ENCODE results near the gene NRG3. TPM values are rescaled to one million over a fixed set of nuclear protein-coding genes. Genes with fewer than 3 reads are reported as not detected.
"Not testable (repeated sequence)": the region's sequence is repeated elsewhere in the genome, so short reads cannot be mapped to it uniquely, and the experiment has no call there.

Gene NRG3
- total RNA-seq, 2 donors from 2014 or later, result 0.93 to 1.5 TPM

DNA sequence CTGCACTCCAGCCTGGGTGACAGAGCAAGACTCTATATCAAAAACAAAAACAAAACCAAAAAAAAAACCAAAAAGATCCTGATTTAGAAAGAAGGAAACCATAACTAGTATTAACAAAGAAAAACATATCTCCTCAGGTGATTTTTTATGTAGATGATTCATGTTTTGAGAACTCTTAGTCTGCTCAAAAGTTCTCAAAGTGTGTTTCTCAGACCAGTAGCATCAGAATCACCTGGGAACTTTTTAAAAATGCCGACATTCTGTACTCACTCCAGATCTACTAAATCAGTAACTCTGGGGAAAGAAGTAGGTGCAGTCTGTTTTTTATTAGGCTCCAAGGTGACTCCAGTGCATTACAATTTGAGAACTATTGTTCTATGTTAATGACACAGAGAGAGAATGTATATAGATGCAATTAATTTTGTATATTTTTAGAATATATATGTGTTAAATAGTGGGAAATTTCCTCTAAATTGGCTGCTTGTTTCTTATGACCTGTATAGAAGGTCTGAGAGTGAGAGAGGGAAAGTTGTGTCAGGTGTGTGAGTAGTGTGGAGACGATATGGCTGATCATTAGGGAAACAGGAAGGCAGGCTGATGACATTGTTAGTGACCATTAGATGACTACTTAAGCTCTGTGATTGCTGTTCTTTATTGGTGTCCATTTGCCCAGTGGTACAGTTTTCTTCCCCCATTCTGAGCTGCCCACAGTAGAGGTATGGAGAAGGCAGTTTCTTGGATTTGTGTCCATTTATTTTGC is 1075.0 kb downstream of the NRG3 start:
- intact Hi-C loops (cut with DNase I), result no loop called here
- DNase-seq (ENCODE audit: low spot score), result no peak

DNA sequence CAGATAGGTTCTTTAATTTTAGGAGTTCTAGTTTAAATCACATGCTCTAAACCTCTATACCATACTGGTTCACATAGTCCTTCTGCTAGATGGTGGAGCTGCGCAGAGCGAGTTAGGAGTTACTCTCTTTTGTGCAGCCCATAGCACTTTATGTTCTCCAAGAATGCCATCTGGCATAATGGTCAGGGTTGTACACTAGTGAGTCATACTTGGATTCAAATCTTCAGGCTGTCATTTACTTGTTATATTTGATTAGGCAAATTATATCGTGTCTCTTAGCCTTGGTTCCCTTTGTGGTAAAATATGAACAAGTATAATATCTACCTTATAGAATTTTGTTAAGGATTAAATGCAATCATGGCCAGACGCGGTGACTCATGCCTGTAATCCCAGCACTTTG is 1078.3 kb downstream of the NRG3 start:
- intact Hi-C loops (cut with DNase I), result no loop called here
- no peak for DNase-seq (ENCODE audit: low spot score)

DNA sequence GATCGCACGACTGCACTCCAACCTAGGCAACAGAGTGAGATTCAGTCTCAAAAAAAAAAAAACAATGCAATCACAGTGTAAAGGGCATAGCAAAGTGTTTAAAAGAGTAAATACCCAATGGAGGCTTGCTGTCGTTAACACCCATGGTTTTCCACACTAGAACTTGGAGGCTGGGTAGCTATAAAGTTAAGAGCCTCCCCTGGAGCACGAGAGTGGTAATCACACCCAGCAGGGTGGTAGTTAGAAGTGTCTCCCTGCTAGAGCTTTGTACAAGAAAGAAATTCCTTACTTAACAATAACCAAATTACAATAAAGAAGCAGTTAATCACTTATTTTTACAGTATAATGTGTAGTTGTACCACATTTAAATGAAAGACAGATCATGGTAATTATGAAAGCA is 1078.9 kb downstream of the NRG3 start:
- no peak for DNase-seq (ENCODE audit: low spot score)
- intact Hi-C loops (cut with DNase I), result no loop called here

DNA sequence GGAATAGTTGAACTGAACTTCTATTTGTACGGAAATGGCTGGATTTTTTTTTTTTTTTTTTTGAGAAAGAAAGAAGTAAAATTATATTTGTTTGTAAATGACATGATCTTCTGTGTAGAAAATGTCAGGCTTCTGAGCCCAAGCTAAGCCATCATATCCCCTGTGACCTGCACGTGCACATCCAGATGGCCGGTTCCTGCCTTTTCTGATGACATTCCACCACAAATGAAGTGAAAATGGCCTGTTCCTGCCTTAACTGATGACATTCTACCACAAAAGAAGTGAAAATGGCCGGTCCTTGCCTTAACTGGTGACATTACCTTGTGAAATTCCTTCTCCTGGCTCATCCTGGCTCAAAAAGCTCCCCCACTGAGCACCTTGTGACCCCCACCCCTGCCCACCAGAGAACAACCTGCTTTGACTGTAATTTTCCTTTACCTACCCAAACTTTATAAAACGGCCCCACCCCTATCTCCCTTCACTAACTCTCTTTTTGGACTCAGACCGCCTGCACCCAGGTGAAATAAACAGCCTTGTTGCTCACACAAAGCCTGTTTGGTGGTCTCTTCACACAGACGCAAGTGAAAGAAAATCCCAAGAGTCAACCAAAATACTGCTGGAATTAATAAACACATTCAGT is 1085.5 kb downstream of the NRG3 start:
- intact Hi-C loops (cut with DNase I); DNase-seq (ENCODE audit: low spot score): not testable (repeated sequence)

DNA sequence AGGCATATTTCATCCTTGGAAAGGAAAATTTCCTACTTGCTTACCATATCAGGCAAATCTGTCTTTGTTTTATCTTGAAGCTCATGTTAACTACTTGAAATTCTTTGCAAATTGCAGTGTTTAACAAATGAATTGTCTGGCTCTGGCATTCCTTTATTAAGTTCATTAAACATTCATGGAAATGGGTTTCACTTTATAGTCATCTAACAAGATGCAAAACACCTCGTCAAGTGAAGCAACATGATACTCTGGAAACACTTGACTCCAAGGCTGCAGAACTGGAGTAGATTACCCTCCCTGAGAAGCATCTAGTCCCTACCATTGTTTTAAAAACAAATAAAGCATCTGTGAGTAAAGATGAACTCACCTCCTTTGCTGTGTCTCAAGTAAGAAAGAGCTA is 1086.9 kb downstream of the NRG3 start:
- intact Hi-C loops (cut with DNase I), result no loop called here
- no peak for DNase-seq (ENCODE audit: low spot score)

DNA sequence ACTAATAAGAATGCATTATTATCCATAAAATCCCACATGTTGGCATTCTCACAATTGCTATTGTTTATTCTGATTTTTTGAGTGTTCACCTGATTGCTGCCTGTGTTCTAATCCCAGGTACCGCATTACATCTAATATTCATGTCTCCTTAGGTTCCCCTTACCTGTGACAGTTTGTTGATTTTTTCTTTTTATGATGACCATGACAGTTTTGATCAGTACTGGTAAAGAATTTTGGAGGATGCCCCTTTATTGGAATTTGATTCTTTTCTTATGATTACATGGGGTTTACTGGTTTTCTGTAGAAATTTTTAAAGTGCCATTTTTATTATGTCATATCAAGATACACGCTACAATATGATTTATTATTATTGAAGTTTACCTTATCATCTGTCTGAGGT is 1091.1 kb downstream of the NRG3 start:
- DNase-seq (ENCODE audit: low spot score), result no peak
- intact Hi-C loops (cut with DNase I), result no loop called here

DNA sequence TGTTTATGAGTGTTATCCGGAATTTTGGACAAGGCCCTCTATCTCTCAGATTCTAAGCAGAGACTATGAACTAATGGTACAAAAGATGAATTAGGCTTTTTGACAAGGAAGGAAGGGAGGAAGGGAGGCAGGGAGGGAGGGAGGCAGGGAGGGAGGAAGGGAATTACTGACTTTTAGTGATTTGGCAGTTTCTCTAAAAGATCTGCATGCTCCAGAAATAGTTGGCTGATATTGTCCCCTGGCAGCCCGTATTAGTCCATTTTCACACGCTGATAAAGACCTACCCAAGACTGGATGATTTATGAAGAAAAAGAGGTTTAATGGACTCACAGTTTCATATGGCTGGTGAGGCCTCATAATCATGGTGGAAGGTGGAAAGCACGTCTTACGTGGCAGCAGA is 1093.5 kb downstream of the NRG3 start:
- DNase-seq (ENCODE audit: low spot score), result no peak
- intact Hi-C loops (cut with DNase I), result no loop called here

DNA sequence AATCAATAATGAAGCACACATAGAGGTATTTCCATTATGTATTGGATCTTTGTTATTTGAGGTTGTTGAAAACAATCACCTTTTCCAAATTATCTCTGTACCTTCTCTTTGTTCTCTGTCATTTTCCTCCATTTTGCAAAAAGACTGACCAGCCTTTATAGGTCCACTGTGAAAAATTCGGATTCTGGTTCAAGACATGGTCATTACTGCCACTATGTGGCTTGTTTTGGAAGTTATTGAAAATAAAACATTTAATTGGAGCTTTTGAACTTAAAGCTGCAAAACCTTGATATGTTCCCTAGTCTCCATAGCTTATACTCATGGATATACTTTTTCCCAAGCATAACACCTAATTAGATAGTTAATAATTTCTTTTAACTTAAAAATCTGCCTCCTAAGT is 1094.4 kb downstream of the NRG3 start:
- intact Hi-C loops (cut with DNase I), result no loop called here
- no peak for DNase-seq (ENCODE audit: low spot score)

DNA sequence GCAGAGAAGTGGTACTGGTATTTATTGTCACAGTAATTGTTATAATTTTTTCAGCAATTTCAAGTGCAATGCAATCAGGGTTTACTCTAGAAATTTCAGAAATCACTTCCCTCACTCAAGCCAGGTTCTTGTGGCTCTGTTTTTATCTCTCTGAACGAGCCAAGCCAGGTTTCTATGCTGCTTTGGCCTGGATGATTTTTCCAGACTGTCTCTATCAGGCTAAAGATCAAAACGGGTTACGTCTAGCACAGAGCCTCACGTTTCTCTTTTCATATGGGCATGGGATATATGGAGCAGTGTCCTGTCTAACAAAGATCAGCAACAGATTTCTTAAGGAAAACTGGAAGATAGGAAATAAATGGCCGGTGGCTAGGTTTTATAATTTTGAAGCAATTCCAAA is 1105.3 kb downstream of the NRG3 start:
- intact Hi-C loops (cut with DNase I), result no loop called here
- DNase-seq (ENCODE audit: low spot score), result no peak

DNA sequence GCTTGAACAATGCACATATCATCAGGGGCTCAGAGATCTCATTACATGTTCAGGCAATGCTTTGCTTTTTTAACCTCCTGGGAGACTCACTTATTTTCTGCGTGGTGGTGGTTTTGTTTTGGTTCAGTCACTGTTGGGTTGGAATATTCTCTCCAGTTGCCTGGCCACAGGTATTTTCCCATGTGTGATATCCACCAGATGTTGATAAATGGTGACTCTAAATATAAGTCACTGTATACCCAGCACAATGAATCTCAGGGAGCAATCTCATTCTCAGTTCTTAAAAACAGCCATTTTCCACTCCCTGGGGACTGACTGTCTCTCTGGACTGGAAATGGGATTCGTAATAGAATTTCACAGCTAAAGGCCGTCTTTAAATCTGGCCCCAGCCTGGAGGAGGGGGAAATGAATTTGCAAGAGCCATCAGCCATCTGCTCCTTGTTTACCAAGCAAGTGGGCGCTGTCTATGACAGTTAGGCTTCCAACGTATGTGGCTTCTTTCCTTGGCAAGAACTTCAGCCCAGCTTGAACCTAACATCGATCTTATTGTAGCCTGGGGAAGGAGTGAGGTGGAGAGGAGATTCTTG is 1106.2 kb downstream of the NRG3 start:
- no peak for DNase-seq (ENCODE audit: low spot score)
- intact Hi-C loops (cut with DNase I), result no loop called here

DNA sequence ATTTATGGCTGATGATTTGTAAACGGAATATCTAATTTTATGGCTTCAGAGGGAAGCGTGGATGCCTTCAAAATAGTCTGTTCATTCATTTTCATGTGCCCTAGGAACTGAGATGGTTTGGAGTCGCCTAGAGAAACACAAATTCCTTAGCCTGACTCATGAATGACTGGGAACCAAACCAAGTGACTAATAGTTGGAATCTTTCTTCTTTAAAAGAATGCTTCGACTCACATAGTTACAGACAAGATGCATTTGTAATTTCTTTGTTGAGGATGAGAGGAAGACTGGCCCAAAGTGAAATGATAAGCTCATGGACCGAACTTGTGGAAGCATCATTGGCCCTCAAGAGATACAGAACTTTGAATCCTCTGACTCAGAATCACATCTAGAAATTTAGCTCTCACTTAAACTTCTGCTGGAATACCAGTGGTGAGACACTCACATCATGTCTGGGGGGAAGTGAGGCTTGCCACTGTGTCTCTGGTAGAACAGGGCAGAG is 1107.2 kb downstream of the NRG3 start:
- intact Hi-C loops (cut with DNase I), result no loop called here
- no peak for DNase-seq (ENCODE audit: low spot score)

DNA sequence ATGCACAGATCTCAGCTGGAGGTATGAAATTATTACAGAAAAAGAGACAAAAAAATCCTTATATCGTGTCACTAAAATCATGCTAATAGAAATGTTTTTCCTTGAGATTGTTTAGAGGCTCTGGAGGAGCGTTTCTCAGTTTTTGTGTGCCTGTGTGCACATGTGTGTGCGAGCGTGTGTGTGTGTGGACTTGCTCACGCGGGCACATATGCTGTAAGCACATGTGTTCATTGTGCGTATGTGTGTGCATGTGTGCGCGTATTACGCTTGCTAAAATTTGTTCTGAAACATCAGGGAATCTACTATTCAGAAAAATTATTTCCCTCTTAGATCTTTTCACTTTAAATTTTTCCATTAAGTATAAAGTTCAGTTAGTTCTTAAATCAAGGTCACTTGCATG is 1111.2 kb downstream of the NRG3 start:
- no peak for DNase-seq (ENCODE audit: low spot score)
- intact Hi-C loops (cut with DNase I), result no loop called here

DNA sequence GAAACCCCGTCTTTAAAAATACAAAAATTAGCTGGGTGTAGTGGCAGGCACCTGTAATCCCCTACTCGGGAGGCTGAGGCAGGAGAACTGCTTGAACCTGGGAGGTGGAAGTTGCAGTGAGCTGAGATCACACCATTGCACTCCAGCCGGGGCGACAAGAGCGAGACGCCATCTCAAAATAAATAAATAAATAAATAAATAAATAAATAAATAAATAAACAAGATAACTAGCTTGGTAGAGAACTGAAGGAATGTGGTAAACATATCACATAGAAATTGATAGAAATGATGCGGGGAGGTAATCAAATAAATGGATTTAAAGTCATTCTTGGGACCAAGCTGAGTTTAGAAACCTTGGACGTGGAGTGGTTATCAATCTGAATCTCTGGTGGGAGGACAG is 1131.5 kb downstream of the NRG3 start:
- DNase-seq (ENCODE audit: low spot score), result not testable (repeated sequence)

DNA sequence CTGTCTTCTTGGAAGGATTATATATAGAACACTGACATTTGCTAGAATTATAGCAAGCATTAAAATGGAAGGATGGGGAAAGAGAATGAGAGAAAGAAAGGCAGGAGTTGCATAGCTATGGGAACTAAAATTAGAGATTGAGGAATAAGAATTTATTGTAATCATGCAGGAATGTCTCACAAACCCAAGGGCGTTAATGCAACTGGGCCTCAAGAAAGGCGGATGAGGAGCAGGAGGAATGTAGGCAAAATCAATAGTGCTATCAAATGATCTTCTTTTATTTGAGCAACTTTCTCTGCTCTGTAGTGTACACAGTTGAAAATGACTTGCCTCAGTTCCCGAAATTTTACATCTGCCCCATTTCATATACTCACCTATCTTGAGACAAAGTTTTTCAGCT is 1132.5 kb downstream of the NRG3 start:
- no peak for DNase-seq (ENCODE audit: low spot score)
- intact Hi-C loops (cut with DNase I), result no loop called here

More for the DNA sequence above, 1131.5 kb downstream of the NRG3 start:
- intact Hi-C loops (cut with DNase I), result not testable (repeated sequence)

DNA sequence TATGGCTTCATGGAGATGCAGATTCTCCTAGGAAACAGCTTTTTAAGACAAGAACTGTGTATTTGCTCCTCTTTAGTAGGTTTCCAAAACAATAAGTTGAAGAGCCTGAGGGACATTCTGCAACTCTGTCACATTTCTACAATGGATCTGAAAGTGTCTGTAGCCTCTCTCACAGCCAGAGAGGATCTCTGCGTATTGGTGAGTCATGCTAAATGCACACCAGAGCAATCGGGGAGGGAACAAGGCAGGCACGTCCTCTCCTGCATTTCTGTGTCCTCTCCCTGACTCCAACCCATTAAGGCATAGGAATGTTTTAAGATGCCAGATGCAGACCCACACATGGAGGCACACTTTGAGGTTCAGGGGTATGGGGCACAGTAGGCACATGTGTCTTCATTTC is 1137.9 kb downstream of the NRG3 start:
- intact Hi-C loops (cut with DNase I), result no loop called here
- no peak for DNase-seq (ENCODE audit: low spot score)

DNA sequence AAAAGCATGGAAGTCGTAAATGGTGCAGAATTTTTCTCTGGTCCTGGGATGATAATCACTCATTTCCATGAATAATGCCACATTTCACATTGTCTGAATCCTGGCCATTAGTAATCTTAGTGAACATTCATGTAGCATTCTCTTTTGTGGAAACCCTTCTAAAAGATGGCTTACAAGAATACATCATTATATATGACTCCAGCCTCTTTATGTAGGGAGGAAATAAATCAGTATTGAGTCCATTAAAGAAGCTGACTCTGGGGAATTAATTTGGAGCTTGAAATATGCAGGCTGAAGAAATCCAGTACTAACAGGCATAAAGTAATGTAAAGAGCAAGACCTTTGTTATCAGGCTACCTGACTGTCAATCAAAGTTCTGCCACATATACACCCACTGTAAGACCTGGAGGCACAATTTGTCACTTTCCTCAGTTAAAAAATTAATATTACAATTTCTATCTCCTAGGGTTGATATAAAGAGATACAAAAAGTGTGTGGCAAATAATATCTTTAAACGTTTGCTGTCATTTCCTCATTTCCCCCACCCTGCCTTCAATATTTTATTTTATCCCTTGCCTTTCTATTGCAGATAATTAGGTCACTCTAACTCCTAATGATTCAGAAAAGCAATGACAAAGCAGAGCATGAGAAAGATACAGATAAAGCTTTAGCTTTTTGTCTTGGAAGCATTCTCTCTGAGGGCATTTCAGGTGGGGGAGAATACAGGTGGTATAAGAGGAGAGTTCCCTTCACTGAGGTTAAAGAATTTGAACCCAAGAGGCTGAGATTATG is 1142.3 kb downstream of the NRG3 start:
- no peak for DNase-seq (ENCODE audit: low spot score)
- intact Hi-C loops (cut with DNase I), result no loop called here

DNA sequence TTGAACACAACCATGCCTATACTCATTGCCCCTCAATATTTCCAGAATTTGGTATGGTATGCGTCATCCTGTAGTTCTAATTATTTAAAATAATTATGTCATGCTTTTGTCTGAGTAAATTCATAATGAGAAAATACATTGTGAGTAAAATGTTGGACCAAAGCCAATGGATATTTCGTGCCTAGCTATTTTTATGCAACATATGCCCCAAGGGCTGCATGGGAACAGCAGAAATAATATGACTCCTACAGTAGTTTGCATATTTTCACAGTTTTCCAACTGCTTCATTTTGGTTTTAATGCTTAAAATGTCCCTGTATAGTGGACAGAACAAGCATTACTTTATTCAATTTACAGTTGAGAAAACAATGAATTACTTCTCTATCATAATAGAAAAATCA is 1148.7 kb downstream of the NRG3 start:
- DNase-seq (ENCODE audit: low spot score), result no peak
- intact Hi-C loops (cut with DNase I), result no loop called here

Measured in posterior vena cava (tissue), 2 donors.